ENCODE results near the gene SDK1. TPM values are rescaled to one million over a fixed set of nuclear protein-coding genes. Genes with fewer than 3 reads are reported as not detected.

Gene SDK1
- total RNA-seq, 1 donor from 2014 or later = 4.3 TPM

DNA sequence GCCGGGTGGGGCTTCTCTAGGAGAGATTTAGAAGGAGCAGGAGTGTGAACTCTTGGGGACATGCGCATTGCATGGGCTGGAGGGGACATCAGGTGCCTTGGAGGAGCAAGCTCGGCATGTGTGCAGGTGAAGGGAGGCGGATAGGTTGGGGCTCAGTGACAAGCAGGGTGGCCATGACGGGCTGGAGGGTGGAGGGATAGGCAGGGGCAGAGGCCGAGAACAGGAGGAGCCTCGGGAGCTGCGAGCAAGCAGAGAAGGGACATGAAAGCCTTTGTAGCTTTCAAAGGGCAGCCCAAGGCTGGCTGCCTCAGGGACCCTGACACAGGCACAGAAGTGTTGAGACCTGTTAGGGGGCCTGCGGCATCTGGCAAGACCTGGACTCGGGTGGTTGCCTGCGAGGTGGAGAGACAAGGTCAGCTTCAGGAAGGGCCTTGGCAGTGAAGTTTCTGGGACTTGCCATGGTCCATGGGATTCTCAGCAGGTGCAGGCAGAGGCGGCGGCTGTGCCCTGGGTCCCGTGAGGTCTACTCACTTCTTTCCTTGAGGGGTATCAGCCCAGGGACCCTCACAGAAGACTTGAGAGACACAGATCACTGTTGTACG lies 664.8 kb downstream of the SDK1 start:
- DNase-seq (ENCODE audit: low spot score) = no peak
- peaks cover 3% of the 10 kb centered on the region for H3K9me3 Mint-ChIP-seq (ENCODE audit: unreplicated experiment)
- TF ChIP-seq, protein P1, sequence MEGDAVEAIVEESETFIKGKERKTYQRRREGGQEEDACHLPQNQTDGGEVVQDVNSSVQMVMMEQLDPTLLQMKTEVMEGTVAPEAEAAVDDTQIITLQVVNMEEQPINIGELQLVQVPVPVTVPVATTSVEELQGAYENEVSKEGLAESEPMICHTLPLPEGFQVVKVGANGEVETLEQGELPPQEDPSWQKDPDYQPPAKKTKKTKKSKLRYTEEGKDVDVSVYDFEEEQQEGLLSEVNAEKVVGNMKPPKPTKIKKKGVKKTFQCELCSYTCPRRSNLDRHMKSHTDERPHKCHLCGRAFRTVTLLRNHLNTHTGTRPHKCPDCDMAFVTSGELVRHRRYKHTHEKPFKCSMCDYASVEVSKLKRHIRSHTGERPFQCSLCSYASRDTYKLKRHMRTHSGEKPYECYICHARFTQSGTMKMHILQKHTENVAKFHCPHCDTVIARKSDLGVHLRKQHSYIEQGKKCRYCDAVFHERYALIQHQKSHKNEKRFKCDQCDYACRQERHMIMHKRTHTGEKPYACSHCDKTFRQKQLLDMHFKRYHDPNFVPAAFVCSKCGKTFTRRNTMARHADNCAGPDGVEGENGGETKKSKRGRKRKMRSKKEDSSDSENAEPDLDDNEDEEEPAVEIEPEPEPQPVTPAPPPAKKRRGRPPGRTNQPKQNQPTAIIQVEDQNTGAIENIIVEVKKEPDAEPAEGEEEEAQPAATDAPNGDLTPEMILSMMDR (IDR thresholded peaks at IDR 0.05; ENCODE audit: unreplicated experiment) = no peak
- no peak overlapping the region for H3K4me3 Mint-ChIP-seq (ENCODE audit: unreplicated experiment)
- peaks cover 21% of the 10 kb centered on the region for H3K36me3 Mint-ChIP-seq (ENCODE audit: low read depth, unreplicated experiment)
- no peak overlapping the region for H3K27ac Mint-ChIP-seq (ENCODE audit: unreplicated experiment)
- H3K4me1 Mint-ChIP-seq (ENCODE audit: unreplicated experiment) = peaks cover 2% of the 10 kb centered on the region
- no peaks in the 10 kb centered on the region for H3K27me3 Mint-ChIP-seq (ENCODE audit: unreplicated experiment)

DNA sequence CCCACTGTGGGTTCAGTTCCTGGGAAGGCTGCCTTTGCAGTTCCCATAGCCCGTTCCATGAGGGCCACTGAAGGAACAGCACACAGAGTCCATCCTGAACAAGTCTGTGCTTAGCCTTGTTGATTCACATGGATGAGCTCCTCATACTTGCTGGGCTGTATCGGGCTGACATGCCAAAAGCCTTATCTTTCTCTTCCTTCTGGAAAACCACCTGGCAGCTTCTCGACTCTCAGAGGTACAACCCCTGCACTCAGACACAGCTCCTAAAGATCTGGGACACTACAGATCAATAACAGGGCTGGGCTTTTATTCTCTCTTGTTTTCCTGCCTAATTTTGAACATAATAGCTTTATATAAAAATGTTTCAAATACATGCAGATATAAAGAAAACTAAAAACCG lies 667.2 kb downstream of the SDK1 start:
- Mint-ChIP-seq H3K9me3 (ENCODE audit: unreplicated experiment) (peaks cover 3% of the 10 kb centered on the region), H3K27me3 (ENCODE audit: unreplicated experiment) (no peaks in the 10 kb centered on the region)

DNA sequence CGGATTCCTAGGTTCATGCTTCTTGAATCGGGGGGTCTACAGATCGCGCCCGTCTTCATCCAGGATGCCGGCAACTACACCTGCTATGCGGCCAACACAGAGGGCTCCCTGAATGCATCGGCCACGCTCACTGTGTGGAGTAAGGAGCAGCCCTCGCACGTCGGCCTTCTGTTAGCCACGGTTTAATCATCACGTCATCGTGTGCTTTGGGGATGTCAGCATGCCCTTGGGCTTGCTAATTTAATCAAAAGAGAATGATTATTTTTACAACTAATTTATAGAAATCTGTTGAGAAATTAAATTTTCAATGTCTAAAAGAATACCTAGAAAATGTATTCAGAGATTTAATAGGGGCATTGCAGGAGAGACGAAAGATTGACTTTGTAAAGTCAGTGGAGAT lies 668.2 kb downstream of the SDK1 start:
- Mint-ChIP-seq H3K27ac (ENCODE audit: unreplicated experiment) (no peak overlapping the region), H3K36me3 (ENCODE audit: low read depth, unreplicated experiment) (peaks cover 15% of the 10 kb centered on the region)

More for the DNA sequence above, 667.2 kb downstream of the SDK1 start:
- Mint-ChIP-seq H3K4me1 (ENCODE audit: unreplicated experiment) (peaks cover 2% of the 10 kb centered on the region), H3K36me3 (ENCODE audit: low read depth, unreplicated experiment) (peaks cover 15% of the 10 kb centered on the region), H3K4me3 (ENCODE audit: unreplicated experiment) (no peak overlapping the region), H3K27ac (ENCODE audit: unreplicated experiment) (no peak overlapping the region)
- DNase-seq (ENCODE audit: low spot score) = no peak
- TF ChIP-seq, protein P1 (IDR thresholded peaks at IDR 0.05; ENCODE audit: unreplicated experiment) = no peak

DNA sequence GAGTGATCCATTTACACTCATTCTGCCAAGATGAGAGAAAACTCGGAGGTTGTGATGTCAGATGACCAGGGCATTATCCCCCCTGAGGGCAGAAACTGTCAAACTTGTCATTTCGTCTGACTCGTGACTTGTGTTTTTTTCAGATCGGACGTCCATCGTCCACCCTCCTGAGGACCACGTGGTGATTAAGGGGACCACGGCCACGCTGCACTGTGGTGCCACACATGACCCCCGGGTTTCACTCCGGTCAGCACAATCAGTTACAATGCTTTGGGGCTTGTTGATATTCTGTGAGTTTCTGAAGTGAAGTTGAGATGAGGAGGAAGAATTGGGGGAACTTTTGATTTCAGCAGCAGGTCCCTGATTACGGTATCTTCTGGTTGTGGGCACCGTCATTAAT lies 670.3 kb downstream of the SDK1 start:
- peaks cover 3% of the 10 kb centered on the region for H3K27me3 Mint-ChIP-seq (ENCODE audit: unreplicated experiment)
- TF ChIP-seq, protein P1 (IDR thresholded peaks at IDR 0.05; ENCODE audit: unreplicated experiment) = no peak
- no peak for DNase-seq (ENCODE audit: low spot score)
- peaks cover 2% of the 10 kb centered on the region for H3K4me1 Mint-ChIP-seq (ENCODE audit: unreplicated experiment)
- peaks cover 21% of the 10 kb centered on the region for H3K36me3 Mint-ChIP-seq (ENCODE audit: low read depth, unreplicated experiment)
- no peak overlapping the region for H3K4me3 Mint-ChIP-seq (ENCODE audit: unreplicated experiment)
- peaks cover 11% of the 10 kb centered on the region for H3K9me3 Mint-ChIP-seq (ENCODE audit: unreplicated experiment)
- no peak overlapping the region for H3K27ac Mint-ChIP-seq (ENCODE audit: unreplicated experiment)

More for the DNA sequence above, 668.2 kb downstream of the SDK1 start:
- DNase-seq (ENCODE audit: low spot score) = no peak
- Mint-ChIP-seq H3K27me3 (ENCODE audit: unreplicated experiment) (no peaks in the 10 kb centered on the region), H3K4me3 (ENCODE audit: unreplicated experiment) (no peak overlapping the region), H3K4me1 (ENCODE audit: unreplicated experiment) (peaks cover 2% of the 10 kb centered on the region), H3K9me3 (ENCODE audit: unreplicated experiment) (peaks cover 6% of the 10 kb centered on the region)
- TF ChIP-seq, protein P1 (IDR thresholded peaks at IDR 0.05; ENCODE audit: unreplicated experiment) = no peak

DNA sequence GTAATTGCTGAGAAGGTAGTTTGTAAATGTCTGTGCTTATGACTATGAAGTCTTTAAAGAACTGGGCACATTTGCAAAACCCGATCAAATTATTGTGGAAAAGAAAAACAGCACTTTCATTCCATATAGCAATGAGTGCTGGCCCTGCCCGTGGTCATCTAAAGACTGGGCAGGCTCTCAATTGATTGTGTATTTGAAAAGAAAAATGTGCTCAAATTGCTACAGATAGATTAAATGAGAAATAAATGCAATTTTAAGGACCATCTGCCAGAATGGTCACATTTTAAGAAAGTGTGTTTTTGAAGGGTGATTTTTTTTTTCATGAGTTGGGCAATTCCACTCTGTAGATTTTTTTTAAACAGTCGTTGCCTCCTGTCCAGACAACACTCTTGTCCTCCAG lies 672.2 kb downstream of the SDK1 start:
- H3K36me3 Mint-ChIP-seq (ENCODE audit: low read depth, unreplicated experiment) = peaks cover 22% of the 10 kb centered on the region
- TF ChIP-seq, protein P1 (IDR thresholded peaks at IDR 0.05; ENCODE audit: unreplicated experiment) = no peak
- peaks cover 2% of the 10 kb centered on the region for H3K4me1 Mint-ChIP-seq (ENCODE audit: unreplicated experiment)
- H3K4me3 Mint-ChIP-seq (ENCODE audit: unreplicated experiment) = no peak overlapping the region
- no peak overlapping the region for H3K27ac Mint-ChIP-seq (ENCODE audit: unreplicated experiment)
- no peak for DNase-seq (ENCODE audit: low spot score)
- H3K9me3 Mint-ChIP-seq (ENCODE audit: unreplicated experiment) = peaks cover 20% of the 10 kb centered on the region
- peaks cover 5% of the 10 kb centered on the region for H3K27me3 Mint-ChIP-seq (ENCODE audit: unreplicated experiment)

Data from endothelial cell (in vitro differentiated cells).